HL-60 (cell line): ENCODE data around the gene FASTK.

Experiments used
- DNase-seq, 2 experiments: peaks; one replicate each; pipeline ENCODE4 v3.0.0-alpha.2; 2010 to 2020; ENCODE audit warnings: low read depth in 1 of 2, low spot score in 1 of 2
- H3K27ac ChIP-seq: fragments of 250-450 bp; sonication (Bioruptor Pico); replicated peaks from 2 replicates; pipeline ENCODE4 v1.5.1; 2020; ENCODE audit warnings: mild to moderate bottlenecking, moderate library complexity
- H3K27me3 ChIP-seq: fragments of 250-450 bp; sonication (Bioruptor Pico); 2 replicates; pipeline ENCODE4 v1.5.1; 2021; ENCODE audit warnings: mild to moderate bottlenecking, moderate library complexity; ENCODE audit not compliant: insufficient read depth, poor library complexity, severe bottlenecking
- H3K4me3 ChIP-seq: replicated peaks from 2 replicates; pipeline ENCODE4 v1.5.1; 2011; ENCODE audit warnings: mild to moderate bottlenecking, control low read depth, low read length; ENCODE audit not compliant: insufficient read depth
- CTCF ChIP-seq: IDR thresholded peaks from one replicate; pipeline ENCODE4 v1.5.1; 2011; ENCODE audit warnings: low read length, control low read depth, inconsistent platforms; ENCODE audit not compliant: insufficient read depth
- GABPA ChIP-seq: IDR thresholded peaks from 2 replicates; pipeline ENCODE4 v1.6.1; 2012; ENCODE audit warnings: low read depth
- POLR2AphosphoS5 ChIP-seq: IDR thresholded peaks from 2 replicates; pipeline ENCODE4 v1.6.1; 2012; ENCODE audit warnings: low read depth
- REST ChIP-seq: IDR thresholded peaks from 2 replicates; pipeline ENCODE4 v1.6.1; 2012; ENCODE audit warnings: low read depth; ENCODE audit not compliant: insufficient replicate concordance
- SPI1 ChIP-seq: IDR thresholded peaks from 2 replicates; pipeline ENCODE4 v1.6.1; 2012; ENCODE audit warnings: low read depth, mild to moderate bottlenecking, borderline replicate concordance

FASTK gene

GRCh38 chr7:151128716-151129115 lies 48.1 kb upstream of the FASTK start:
- TF ChIP-seq POLR2AphosphoS5 (no peak), REST (no peak), CTCF (no peak)
- H3K27ac ChIP-seq = no peak overlapping the region
- DNase-seq = no peak
- H3K4me3 ChIP-seq = no peak overlapping the region
- H3K27me3 ChIP-seq = no peaks in the 10 kb centered on the region

- Histone ChIP-seq H3K27me3 (no peaks in the 10 kb centered on the region), H3K4me3 (no peak overlapping the region), H3K27ac (no peak overlapping the region)
- no peak for DNase-seq
- TF ChIP-seq POLR2AphosphoS5 (no peak), GABPA (no peak), CTCF (no peak), REST (no peak), SPI1 (no peak)
Observed at GRCh38 chr7:151128144-151128543, 47.5 kb upstream of the FASTK start.

GRCh38 chr7:151126491-151127137 lies 46.0 kb upstream of the FASTK start:
- TF ChIP-seq SPI1 = no peak
- TF ChIP-seq REST = no peak
- no peak for TF ChIP-seq CTCF
- Histone ChIP-seq H3K4me3 (no peak overlapping the region), H3K27me3 (no peaks in the 10 kb centered on the region), H3K27ac (no peak overlapping the region)
- no peak for DNase-seq
